Fibroblast of mammary gland (primary cell): ENCODE measurements around the gene PKP4.

Source experiments
- DNase-seq: peaks from one replicate; pipeline ENCODE4 v3.0.0-alpha.2; 2010; ENCODE audit warnings: low read depth
- H3K4me3 ChIP-seq: 2 replicates; pipeline ENCODE4 v1.5.1; 2011; ENCODE audit warnings: low read depth, mild to moderate bottlenecking, low read length, moderate library complexity; ENCODE audit not compliant: control insufficient read depth
- CTCF ChIP-seq: conservative IDR thresholded peaks from 2 replicates; pipeline ENCODE4 v1.5.1; 2011; ENCODE audit warnings: low read depth, low read length, inconsistent platforms; ENCODE audit not compliant: control insufficient read depth, insufficient read depth

The PKP4 gene

GRCh38 chr2:158518084-158518483, 61.3 kb downstream of the PKP4 start:
- TF ChIP-seq CTCF, result no peak
- H3K4me3 ChIP-seq, result no peak overlapping the region
- DNase-seq, result peak; percentile 74

GRCh38 chr2:158519481-158519880, 62.7 kb downstream of the PKP4 start:
- no peak for DNase-seq
- H3K4me3 ChIP-seq, result no peak overlapping the region
- no peak for TF ChIP-seq CTCF

- peak; percentile 54 for DNase-seq
- no peak for TF ChIP-seq CTCF
Observed at GRCh38 chr2:158529379-158530259, 72.9 kb downstream of the PKP4 start.

GRCh38 chr2:158530829-158531228, 74.1 kb downstream of the PKP4 start:
- no peak for TF ChIP-seq CTCF
- no peak for DNase-seq
- no peak overlapping the region for H3K4me3 ChIP-seq

More at GRCh38 chr2:158529379-158530259, 72.9 kb downstream of the PKP4 start:
- no peak overlapping the region for H3K4me3 ChIP-seq

- no peak for DNase-seq
- no peak overlapping the region for H3K4me3 ChIP-seq
- no peak for TF ChIP-seq CTCF
Observed at GRCh38 chr2:158533009-158533408, 76.3 kb downstream of the PKP4 start.

GRCh38 chr2:158539176-158540005, 82.6 kb downstream of the PKP4 start:
- peak; percentile 76 for DNase-seq
- no peak overlapping the region for H3K4me3 ChIP-seq
- TF ChIP-seq CTCF, result no peak
